ENCODE results near the gene OPCML.

DNA sequence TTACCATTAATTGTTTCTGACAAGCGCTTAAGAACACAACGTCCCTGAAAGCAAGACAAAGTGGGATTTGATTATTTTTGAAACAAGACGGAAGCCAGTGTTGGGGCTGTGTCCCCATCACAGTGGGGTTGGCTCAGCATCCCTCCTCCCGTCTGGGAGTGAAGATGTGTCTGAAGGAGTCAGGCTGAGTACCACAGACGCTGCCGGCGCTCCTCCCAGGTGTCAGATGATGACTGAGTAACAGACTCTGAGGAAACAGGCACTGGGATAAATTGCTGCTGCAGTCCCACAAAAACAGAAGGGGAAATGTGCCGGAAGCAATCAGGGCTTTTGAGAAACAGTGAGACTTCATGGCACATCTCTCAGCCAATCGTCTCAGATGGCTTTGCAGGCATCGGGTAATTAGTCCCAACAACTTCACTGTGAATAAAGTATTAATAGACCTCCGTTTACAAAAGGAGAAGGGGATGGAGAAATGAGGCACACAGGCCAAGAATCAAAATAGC, 266.7 kb downstream of the OPCML start:
- TF ChIP-seq, protein P1, sequence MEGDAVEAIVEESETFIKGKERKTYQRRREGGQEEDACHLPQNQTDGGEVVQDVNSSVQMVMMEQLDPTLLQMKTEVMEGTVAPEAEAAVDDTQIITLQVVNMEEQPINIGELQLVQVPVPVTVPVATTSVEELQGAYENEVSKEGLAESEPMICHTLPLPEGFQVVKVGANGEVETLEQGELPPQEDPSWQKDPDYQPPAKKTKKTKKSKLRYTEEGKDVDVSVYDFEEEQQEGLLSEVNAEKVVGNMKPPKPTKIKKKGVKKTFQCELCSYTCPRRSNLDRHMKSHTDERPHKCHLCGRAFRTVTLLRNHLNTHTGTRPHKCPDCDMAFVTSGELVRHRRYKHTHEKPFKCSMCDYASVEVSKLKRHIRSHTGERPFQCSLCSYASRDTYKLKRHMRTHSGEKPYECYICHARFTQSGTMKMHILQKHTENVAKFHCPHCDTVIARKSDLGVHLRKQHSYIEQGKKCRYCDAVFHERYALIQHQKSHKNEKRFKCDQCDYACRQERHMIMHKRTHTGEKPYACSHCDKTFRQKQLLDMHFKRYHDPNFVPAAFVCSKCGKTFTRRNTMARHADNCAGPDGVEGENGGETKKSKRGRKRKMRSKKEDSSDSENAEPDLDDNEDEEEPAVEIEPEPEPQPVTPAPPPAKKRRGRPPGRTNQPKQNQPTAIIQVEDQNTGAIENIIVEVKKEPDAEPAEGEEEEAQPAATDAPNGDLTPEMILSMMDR (conservative IDR thresholded peaks at IDR 0.05 in 1 of 2, IDR thresholded peaks at IDR 0.05 in 1 of 2; ENCODE audit: low read depth in 1 of 2, low read length in 2 of 2), result no peak
- TF ChIP-seq EZH2 (IDR thresholded peaks at IDR 0.05; ENCODE audit: low read length, missing control alignments), result no peak
